RCC 7860 (cell line): ENCODE data around the gene ADI1.

Source experiments
- DNase-seq: peaks from one replicate; pipeline ENCODE4 v3.0.0-alpha.2; 2015; ENCODE audit warnings: low spot score
- FAIRE-seq: peaks from 2 replicates; lab custom pipeline; 2012; peaks lifted over from hg19 to GRCh38; lab: Jason Lieb, UNC

Gene ADI1

DNA sequence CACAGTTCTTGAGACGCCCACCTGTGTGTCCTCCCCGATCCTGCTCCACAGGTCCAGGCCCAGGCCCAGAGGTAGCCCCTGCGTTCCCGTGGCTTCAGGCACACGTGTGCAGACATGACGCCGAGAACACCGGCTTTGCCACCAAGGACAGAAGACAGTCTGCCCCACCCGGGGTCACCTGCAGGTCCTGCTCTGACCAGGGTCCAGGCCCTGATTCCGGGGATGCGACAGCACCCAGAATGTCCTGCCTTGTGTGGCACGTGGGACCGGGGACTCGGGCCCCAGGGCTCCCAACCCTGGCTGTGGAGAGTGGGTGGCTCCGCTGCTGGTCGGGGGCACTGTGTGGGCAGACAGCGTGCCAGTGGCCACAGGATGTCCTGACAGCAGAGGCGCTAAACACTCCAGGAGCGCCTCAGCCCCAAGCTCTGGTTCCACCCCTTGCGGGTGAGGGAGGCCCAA is 36.9 kb downstream of the ADI1 start:
- no peak for DNase-seq
- FAIRE-seq, result no peak

DNA sequence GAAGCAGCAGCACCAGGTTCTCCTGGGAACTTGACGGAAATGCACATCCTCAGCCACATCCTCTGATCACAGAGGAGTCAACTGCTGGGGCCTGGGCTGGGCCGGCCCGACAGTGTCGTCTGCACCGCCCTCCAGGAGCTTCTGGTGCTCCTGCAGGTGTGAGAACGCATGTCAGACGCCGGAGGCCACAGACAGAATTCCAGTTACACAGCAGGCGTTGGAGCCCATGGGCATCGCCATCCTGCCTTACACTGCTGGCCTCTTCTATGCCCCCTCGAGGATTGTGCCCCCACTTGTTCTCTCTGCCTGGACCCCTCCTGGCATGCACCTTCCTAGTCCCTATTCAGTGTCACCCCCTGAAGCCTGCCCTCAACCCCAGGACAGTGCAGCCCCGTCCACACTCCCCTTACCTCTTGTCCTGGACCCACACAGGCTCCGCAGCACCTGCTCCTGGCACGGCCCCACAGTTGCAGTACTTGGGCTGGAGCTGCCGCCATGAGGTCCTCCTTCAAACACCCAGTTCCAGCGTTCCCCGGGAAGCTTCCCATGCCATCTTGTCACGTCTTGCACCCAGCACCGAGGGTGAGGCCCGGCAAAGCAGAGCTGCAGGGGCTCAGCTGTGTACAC is 37.5 kb downstream of the ADI1 start:
- no peak for DNase-seq
- no peak for FAIRE-seq

DNA sequence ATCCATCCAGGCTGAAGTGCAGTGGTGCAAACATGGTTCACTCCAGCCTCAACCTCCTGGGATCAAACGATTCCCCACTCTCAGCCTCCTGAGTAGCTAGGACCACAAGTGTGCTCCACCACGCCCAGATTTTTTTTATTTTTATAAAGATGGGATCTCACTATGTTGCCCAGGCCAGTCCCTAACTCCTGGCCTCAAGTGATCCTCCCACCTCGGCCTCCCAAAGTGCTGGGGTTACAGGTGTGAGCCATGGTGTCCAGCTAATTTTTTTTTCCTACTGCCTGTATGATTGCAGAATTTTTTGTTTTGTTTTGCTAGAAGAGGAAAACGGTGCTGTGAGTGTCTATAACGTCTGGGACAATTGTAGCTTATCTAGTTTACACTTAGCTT is 38.3 kb downstream of the ADI1 start:
- DNase-seq, result no peak
- FAIRE-seq, result no peak

DNA sequence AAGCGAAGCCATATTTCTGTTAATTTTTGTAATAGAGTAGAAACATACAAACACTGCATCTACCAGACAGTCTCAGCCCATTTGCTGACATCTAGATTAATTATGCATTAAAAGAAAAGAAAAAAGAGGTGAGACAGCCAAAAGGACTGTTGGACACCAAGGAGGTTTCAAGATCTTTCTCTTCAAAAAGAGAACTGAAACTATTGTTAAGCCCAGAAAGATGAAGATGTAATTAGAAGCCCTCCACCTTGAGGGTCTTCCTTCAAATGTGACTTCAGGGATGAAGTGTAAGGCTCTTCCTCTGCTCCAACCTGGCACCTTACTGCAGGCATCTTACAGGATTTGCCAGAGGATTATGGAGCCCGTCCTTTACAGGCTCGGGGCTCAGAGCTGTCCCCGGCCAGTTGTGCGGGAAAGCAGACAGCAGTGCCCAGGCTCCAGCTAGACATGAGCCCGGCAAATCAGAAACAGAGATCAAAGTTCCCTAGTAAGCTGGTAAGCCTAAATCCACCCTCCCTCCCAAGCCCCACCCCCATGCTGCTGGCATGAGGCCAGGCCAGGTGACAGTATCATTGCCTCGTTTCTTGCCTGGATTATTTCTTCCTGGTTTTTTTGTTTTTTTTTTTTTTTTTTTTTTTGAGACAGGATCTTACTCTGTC is 38.9 kb downstream of the ADI1 start:
- FAIRE-seq, result no peak
- DNase-seq, result no peak

DNA sequence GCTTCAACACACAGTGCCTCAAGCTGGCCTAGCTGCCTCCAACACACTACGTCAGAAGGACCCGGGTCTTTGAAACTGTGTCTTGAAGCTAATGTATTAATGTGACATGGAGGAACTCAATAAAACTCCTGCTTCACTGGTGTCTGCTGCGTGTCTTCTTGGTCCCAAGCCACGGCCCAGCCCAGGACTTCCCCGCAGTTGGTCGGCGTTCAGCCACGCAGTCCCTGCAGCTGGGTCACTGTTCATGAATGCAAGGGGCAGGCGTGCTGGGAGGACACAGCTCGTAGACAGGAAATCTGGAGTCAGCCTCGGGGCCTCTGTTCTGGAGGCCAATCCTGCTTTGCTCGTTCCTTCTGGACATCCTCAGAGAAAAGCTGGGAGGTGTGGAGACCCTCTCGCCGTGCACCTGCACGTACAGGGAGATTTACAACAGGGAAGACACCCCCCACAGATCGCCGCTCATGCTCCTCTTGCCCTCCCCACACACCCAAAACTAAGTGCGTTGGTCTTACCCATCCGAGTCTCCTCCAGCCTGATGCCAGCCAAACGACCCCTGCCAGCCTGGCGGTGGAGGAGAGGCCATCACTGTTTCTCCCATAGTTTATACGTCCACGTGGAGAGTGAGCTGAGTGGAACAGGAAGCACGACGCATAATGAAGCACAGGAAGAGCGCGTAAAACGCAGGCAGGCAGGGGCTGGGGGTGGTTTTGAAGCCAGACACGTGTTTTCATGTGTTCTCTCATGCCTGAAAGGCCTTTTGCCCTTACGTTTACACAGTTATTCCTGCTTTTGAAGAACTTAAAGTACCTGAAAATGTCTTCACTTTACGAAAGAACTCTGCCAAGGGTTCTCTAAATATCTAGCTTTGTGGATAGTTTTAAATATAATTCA is 39.7 kb downstream of the ADI1 start:
- FAIRE-seq, result no peak
- DNase-seq, result no peak

DNA sequence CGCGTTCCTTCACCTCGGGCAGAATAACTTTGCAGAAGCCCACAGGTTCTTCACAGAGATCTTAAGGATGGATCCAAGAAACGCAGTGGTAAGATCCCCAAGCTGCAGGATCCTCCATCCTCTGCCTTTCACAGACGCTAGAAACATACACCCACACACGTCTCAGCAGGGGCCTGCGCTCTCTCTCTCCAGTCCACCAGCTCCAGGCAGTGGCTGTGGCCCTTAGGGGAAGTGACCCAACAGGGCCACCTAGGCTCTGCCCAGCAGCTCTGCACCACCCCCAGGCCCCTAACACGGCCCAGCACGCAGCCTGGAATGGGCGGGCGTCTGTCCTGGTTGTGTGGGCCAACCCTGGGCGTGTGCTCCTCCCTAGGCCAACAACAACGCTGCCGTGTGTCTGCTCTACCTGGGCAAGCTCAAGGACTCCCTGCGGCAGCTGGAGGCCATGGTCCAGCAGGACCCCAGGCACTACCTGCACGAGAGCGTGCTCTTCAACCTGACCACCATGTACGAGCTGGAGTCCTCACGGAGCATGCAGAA is 40.4 kb downstream of the ADI1 start:
- DNase-seq (no peak), FAIRE-seq (no peak)

DNA sequence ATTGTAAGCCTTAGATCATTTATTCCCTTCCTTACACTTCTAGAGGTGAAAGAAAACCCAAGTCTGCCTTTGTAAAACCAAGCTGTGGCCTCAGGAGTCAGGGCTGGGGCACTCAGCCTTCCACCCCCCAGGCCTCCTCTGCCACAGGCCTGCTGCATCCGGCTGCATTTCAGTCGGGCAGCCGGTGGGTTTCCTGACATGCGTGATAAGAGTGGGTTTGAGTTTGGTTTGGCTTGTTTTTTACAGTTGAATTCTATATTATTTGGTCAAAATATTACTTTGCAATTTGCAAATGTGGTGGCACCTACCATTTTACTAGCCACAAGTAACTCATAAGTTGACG is 42.4 kb downstream of the ADI1 start:
- DNase-seq, result no peak
- FAIRE-seq, result no peak

DNA sequence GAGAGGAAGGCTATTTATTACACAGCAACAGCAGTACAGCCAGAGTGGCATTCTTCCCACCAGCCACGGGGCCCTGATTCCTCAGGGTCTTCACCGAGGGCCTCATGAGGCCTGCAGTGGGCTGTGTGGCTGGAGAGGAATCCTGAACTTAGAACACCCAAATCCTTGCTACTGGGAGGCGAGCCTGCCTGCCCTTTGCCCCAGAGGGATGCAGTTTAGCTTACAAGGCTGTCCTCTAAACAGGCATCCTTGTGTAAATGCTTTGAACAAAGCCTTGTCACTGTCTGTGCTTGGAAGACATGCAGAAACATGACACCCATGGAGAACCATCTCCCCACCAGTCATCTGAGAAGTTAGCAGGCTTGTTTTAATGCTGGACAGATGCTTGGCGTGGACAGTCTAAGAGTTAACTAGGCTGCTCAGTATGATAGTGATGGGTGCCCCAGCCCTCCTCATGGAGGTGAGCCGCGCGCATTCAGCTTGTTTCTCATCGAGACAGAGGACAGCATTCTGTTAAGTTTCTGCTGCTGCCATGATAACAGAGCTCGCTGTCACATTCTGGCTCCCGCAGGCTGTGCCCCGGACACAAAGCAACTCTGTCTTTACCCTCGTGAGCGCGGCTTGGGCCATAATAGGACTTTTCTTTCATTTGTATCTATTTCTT is 42.9 kb downstream of the ADI1 start:
- no peak for FAIRE-seq
- DNase-seq, result no peak

DNA sequence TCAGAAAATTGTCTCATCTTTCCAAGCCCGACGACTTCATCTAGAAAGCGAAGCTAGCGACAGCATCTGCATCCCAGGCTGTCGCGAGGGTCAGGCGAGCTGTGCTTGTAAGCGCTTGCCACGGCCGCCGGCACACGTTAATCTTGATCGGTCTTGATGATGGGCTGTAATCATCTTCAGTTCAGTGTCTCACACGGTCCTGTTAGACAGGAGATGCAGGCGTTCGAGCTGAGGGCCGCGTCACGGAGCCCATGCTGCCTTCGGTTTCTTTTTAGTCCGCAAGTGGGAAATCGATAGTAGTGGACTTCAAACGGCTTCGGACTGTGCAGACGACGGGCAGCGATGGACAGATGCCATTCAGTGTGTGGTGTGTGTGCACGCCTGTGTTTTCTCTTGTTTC is 43.6 kb downstream of the ADI1 start:
- FAIRE-seq, result no peak
- DNase-seq, result no peak

DNA sequence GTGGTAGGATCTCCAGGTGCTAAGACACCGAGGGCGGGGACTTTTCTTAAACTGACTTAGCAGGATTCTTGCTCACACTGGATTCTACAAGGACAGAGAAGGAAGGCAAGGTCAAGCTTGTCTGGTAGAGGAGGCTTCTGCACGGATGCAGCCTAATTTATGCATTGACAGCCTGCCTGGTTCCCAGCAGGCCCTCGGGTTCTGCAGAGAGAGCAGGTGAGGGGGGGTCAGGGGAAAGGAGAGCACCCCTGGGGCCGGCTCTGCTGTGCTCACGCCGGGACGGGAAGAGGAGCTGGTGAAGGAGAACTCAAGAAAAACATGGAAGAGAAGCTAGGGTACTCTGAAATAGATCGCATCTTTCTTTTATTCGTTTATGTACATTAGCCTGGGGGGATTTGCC is 46.4 kb downstream of the ADI1 start:
- DNase-seq (no peak), FAIRE-seq (no peak)

DNA sequence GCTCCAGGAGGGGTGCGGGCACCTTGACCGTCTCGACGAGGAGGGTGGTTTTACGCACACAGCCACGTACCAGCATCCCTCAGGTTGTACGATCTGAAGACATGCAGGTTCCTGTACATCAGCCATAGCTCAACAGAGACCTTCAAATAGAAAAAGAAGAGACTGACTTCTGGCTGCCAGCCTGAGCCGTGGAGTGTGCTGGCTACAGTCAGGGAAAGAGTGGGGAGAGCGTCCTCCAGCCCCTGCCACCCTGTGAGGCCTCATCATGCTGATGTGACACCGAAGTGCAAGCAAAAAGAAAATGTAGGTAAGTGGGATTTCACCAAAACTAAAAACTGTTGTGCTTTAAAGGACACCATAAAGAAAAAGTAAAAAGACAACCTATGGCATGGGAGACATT is 47.0 kb downstream of the ADI1 start:
- no peak for DNase-seq
- FAIRE-seq, result no peak

DNA sequence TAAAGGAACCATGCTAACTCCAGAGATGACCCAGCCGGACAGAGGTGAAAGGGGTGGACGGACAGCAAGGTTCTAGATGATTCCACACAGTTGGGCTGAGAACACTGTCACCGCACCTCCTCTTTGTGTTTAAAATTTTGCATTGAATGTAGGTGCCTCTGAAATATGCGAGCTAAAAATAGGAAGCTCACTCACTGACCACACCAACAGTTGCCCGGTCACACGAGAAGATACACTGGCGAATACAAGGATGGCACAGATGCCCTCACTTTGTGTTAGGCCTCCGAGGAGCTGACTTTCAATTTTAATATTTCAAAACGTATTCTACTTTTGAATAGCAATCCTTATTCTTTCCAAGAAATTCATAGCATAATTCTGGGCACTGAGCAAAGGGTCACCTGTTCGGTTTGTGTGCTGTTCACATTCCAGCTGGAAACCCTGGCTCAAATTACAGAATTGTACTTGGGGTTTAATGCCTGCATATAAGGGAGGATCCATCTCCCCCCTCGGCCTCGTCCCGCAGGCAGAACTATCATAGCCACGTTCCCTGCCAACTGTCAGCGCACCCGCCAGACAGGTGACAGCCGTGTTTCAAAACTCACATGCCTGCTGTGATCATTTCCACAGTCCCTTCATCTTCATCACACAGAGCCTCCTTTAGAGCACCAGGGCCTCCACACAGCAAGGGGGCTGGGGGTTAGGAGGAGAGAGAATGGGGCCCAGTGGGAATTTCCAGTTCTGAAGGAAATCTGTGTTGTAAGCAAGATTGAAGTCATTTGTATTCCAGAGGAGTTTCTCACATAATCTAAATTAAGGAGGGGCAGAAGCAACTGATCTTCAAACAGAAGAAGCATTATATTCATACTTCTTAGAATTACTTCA is 48.2 kb downstream of the ADI1 start:
- no peak for FAIRE-seq

DNA sequence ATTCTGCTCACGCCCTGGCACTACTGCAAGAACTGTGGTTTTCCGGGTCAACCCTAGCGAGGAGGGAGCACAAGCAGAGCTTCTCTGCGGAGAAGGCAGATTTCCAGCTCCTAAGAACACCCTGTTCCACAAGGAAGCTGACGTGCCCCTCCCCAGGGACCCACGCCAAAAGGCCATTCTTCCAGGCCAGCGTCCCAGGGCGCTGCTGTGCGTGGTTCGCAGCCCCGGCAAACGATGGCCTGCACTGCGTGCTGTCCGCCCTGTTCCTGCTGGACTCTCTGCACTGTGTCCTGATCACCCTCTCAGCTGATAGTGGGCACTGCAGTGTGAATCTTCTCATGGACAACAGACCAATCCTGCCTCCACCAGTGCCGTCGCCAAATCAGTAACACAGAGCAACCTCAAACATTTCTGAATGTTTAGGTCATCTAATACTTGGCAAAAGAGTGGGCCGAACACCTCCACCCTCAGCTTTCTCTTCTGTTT is 49.1 kb downstream of the ADI1 start:
- DNase-seq, result peak; percentile 76
- FAIRE-seq, result peak; percentile 75

More for the DNA sequence above, 48.2 kb downstream of the ADI1 start:
- DNase-seq, result no peak

DNA sequence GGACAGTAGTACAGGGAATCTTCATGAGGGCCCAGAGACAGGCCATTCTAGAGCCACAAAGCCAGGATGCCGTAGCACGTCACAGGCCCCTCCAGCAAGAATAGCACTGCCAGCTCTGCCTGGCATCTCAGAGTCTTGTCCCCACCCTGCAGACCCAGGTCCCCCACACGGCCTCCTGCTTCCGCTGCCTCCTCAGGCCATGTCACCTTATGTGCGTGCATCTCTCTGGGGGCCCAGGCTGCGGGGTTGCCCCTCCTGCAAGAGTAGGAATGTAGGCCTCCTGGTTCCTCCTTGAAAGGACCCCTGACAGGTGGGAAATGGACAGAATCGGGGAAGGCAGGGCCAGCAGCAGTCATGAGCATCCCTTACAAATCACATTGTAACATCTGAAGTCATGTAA is 49.8 kb downstream of the ADI1 start:
- no peak for DNase-seq
- no peak for FAIRE-seq

DNA sequence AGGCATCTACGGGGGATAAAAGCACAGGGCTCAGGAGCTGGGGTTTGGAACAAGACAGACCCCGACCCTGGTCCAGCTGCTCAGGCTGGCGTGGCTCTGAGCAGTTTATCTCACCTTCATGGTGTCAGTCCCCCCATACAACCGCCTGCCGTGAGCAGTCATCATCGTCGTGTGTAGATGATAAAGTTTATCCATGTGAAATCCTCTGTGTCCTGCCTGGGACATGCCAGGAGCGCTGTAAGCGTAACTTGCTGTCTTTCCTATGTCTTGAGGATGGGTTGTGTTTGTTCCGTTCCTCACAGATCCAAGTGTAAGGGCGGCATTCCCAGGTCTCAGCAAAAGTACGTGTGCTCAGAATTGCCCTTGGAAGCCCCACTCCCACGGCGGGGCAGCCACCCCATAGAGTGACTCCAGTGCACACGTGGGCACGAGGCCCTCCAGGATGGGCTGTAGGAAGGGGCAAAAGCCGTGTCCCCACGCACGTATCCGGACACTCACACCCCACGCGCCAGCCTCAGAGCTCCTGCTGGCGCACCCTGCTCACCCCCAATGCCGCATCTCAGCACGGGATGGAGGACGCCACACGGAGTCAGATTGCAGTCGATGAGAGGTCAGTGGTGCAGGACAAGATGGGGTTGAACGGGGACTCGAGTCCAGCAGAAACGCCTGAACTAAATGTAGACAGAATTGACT is 50.9 kb downstream of the ADI1 start:
- no peak for DNase-seq
- no peak for FAIRE-seq

DNA sequence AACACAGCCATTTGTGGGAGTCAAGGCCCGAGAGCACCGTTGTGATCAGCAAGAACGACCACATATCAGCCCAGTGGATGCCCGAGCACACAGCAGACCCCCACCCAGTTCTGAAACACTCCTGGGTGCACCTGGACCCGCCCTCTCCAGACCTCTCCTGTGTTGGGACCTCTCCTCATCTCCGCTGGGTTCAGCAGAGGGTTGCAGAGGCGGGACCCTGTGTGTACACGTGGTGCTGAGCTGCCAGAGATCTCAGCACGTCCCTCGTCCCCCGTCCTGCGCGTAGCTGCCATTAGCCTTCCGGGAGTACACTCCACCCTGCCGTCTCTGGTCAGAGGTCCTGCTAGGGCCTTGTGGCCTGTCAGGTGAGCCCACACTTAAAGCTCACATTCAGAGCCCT is 51.7 kb downstream of the ADI1 start:
- FAIRE-seq (no peak), DNase-seq (no peak)

DNA sequence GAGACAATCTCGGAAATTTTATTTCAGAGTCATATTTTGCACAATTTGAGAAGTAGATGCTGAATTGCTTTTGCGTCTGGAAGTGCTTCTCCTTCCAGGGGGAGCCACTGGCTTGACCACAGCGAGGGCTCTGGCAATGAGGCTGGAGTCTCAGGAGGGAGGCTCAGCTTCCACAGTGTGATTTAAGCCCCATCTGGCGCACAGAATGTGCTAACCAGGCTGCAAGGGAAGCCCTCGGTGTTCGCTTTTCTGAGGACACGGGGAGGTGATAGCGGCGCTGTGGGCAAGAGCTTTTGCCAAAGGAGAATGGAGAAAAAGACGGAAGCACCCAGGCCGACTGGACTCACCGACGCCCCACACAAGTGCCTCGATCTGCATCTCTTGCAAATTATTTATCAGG is 52.4 kb downstream of the ADI1 start:
- DNase-seq (no peak), FAIRE-seq (no peak)

DNA sequence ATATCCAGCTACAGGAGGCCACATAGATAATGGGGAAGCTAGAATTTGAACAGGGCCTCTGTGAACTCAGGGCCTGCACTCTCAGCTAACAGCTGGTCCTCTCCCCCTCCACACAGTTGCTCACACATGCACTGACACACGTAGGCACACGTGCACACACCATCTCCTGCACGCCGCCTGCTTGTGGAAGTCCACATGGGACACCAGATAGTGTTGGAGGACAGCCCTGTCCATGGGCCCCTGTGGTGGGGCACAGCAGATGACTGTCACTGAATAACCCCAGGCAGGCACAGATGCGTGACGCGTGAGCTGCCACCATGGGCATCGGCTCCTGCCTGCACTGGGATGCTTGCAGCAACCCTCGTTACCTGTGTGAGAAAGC is 52.9 kb downstream of the ADI1 start:
- DNase-seq (no peak), FAIRE-seq (no peak)

DNA sequence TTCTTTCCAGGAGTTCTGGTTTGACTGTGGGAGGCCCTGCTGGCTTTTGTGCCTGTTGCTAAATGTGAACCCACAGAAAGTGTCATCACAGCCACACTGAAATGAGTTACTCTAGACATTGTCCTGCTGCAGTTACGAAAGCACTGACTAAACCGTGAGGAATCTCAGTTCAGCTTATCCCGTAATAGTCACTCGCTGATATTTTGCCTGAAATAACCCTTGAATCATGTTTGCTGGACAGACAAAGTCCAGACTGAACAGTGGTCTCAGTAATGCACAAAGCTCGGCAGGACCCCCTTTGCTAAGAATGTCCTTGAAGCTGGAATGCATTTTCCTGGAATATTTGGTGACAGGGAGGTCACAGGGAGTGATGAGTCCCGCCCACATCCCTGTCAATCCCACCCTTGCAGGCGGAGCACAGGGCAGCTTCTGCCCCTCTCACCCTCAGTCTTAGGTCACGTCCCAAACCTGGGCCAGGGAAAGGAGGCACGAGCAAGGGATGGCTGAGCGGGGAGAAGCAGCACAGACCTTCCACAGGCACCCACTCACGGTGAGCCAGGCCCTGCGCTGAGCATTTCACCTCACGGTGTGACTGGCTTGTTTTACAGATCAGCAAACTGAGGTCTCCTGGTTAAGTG is 53.4 kb downstream of the ADI1 start:
- FAIRE-seq, result peak; percentile 83
- peak; percentile 83 for DNase-seq
